Measurements from ENCODE around the gene SLC26A2. TPM values are rescaled to one million over a fixed set of nuclear protein-coding genes. Genes with fewer than 3 reads are reported as not detected.

SLC26A2 gene
- total RNA-seq, 1 experiment from 2014 or later = 34.6 TPM

- no TSS peak for BruUV-seq (replicated peaks)
- no peak for TF ChIP-seq CTCF (IDR thresholded peaks at IDR 0.05; ENCODE audit: unreplicated experiment)
- intact Hi-C loops (cut with micrococcal nuclease; ENCODE audit: unreplicated experiment) = no loop called here
- H3K9me3 Mint-ChIP-seq (ENCODE audit: low read depth, unreplicated experiment) = no peaks in the 10 kb centered on the region
- no peak within 1 kb of the TSS for H3K4me3 Mint-ChIP-seq (ENCODE audit: low read depth, unreplicated experiment)
- CTCF ChIA-PET = no interaction called here
- H3K4me1 Mint-ChIP-seq (ENCODE audit: low read depth, unreplicated experiment) = peaks cover 47% of the 10 kb centered on the region
- DNase-seq = no peak
- no peaks in the 10 kb centered on the region for H3K27me3 Mint-ChIP-seq (ENCODE audit: unreplicated experiment)
- peaks cover 9% of the 10 kb centered on the region for H3K36me3 Mint-ChIP-seq (ENCODE audit: insufficient read depth, unreplicated experiment)
- H3K27ac Mint-ChIP-seq (ENCODE audit: unreplicated experiment) = no peak within 1 kb of the TSS
These were observed 15.9 kb upstream of the SLC26A2 start, which contains the start of gene PDE6A for GRCh38 chr5:149944666-149945065. PDE6A (minus strand) TSS chr5:149944793; CDS start chr5:149944673, 120 bp downstream.

GRCh38 chr5:149946118-149946517 lies 14.4 kb upstream of the SLC26A2 start:
- DNase-seq = no peak
- H3K9me3 Mint-ChIP-seq (ENCODE audit: low read depth, unreplicated experiment) = no peaks in the 10 kb centered on the region
- H3K36me3 Mint-ChIP-seq (ENCODE audit: insufficient read depth, unreplicated experiment) = peaks cover 4% of the 10 kb centered on the region
- peaks cover 33% of the 10 kb centered on the region for H3K4me1 Mint-ChIP-seq (ENCODE audit: low read depth, unreplicated experiment)
- no peak overlapping the region for H3K4me3 Mint-ChIP-seq (ENCODE audit: low read depth, unreplicated experiment)
- CTCF ChIA-PET = interaction anchor here (1.1 to 1.2 kb wide), 2 partner anchors 12 to 14 kb away, joined by 3 read pairs; partner anchors contain the start of gene SLC26A2
- intact Hi-C loops (cut with micrococcal nuclease; ENCODE audit: unreplicated experiment) = no loop called here
- BruUV-seq (replicated peaks) = no TSS peak
- H3K27ac Mint-ChIP-seq (ENCODE audit: unreplicated experiment) = no peak overlapping the region
- H3K27me3 Mint-ChIP-seq (ENCODE audit: unreplicated experiment) = no peaks in the 10 kb centered on the region
- no peak for TF ChIP-seq CTCF (IDR thresholded peaks at IDR 0.05; ENCODE audit: unreplicated experiment)

- BruUV-seq (replicated peaks) = no TSS peak
- Mint-ChIP-seq H3K27me3 (ENCODE audit: unreplicated experiment) (no peaks in the 10 kb centered on the region), H3K27ac (ENCODE audit: unreplicated experiment) (no peak overlapping the region), H3K4me3 (ENCODE audit: low read depth, unreplicated experiment) (no peak overlapping the region), H3K9me3 (ENCODE audit: low read depth, unreplicated experiment) (no peaks in the 10 kb centered on the region), H3K36me3 (ENCODE audit: insufficient read depth, unreplicated experiment) (no peaks in the 10 kb centered on the region), H3K4me1 (ENCODE audit: low read depth, unreplicated experiment) (peaks cover 7% of the 10 kb centered on the region)
- CTCF ChIA-PET = interaction anchor here (0.9 to 1.3 kb wide), 2 partner anchors 9 to 12 kb away, joined by 3 to 5 read pairs; partner anchors contain the start of gene SLC26A2
- TF ChIP-seq CTCF (IDR thresholded peaks at IDR 0.05; ENCODE audit: unreplicated experiment) = no peak
- intact Hi-C loops (cut with micrococcal nuclease; ENCODE audit: unreplicated experiment) = no loop called here
- no peak for DNase-seq
These were observed 11.6 kb upstream of the SLC26A2 start for GRCh38 chr5:149948993-149949392.

GRCh38 chr5:149951138-149951749 lies 9.3 kb upstream of the SLC26A2 start:
- Mint-ChIP-seq H3K9me3 (ENCODE audit: low read depth, unreplicated experiment) (no peaks in the 10 kb centered on the region), H3K4me1 (ENCODE audit: low read depth, unreplicated experiment) (peaks cover 7% of the 10 kb centered on the region), H3K27me3 (ENCODE audit: unreplicated experiment) (no peaks in the 10 kb centered on the region), H3K27ac (ENCODE audit: unreplicated experiment) (no peak overlapping the region), H3K4me3 (ENCODE audit: low read depth, unreplicated experiment) (no peak overlapping the region), H3K36me3 (ENCODE audit: insufficient read depth, unreplicated experiment) (no peaks in the 10 kb centered on the region)
- DNase-seq = no peak
- BruUV-seq (replicated peaks) = no TSS peak
- CTCF ChIA-PET = no interaction called here
- TF ChIP-seq CTCF (IDR thresholded peaks at IDR 0.05; ENCODE audit: unreplicated experiment) = no peak
- intact Hi-C loops (cut with micrococcal nuclease; ENCODE audit: unreplicated experiment) = no loop called here

Data from Calu3 (cell line).